BJ (cell line): ENCODE measurements around the gene HSPG2. TPM values are rescaled to one million over a fixed set of nuclear protein-coding genes. Genes with fewer than 3 reads are reported as not detected.

Experiments used
- CTCF ChIA-PET: fragments of 350-600 bp; formaldehyde crosslinking; extraction: SDS; loops from one replicate; lab custom pipeline; 2021; ENCODE audit warnings: antibody characterized with exemption, inconsistent platforms; lab: Yijun Ruan, JAX
- POLR2A ChIA-PET: fragments of 300-600 bp; sonication (Branson Sonifier 250); formaldehyde crosslinking; extraction: SDS; loops from one replicate; lab custom pipeline; 2021; ENCODE audit warnings: antibody characterized with exemption; lab: Charles Lee
- DNase-seq: peaks from one replicate; pipeline ENCODE4 v3.0.0-alpha.2; 2011; ENCODE audit warnings: low read depth
- H3K27me3 ChIP-seq: 2 replicates; pipeline ENCODE4 v1.6.0; 2011; ENCODE audit warnings: low read length; ENCODE audit not compliant: control insufficient read depth, insufficient read depth
- H3K36me3 ChIP-seq: 2 replicates; pipeline ENCODE4 v1.5.1; 2011; ENCODE audit warnings: low read length; ENCODE audit not compliant: control insufficient read depth, insufficient read depth
- H3K4me3 ChIP-seq: 2 replicates; pipeline ENCODE4 v1.5.1; 2011; ENCODE audit warnings: low read depth, mild to moderate bottlenecking, control low read depth, low read length
- polyA plus RNA-seq: library from polyadenylated mRNA; depleted of rRNA; stranded (reverse); fragments of >200 nt; gene quantifications from 2 replicates; pipeline ENCODE4 v1.2.3, GENCODE V29; 2011
- TF ChIP-seq, protein P1 (sequence below): IDR thresholded peaks from 2 replicates; pipeline ENCODE4 v1.5.1; 2011; ENCODE audit warnings: low read depth, mild to moderate bottlenecking, control low read depth, inconsistent platforms, low read length, moderate library complexity; ENCODE audit not compliant: insufficient read depth

HSPG2 gene
- polyA plus RNA-seq, 1 experiment: 45.1 TPM

DNA sequence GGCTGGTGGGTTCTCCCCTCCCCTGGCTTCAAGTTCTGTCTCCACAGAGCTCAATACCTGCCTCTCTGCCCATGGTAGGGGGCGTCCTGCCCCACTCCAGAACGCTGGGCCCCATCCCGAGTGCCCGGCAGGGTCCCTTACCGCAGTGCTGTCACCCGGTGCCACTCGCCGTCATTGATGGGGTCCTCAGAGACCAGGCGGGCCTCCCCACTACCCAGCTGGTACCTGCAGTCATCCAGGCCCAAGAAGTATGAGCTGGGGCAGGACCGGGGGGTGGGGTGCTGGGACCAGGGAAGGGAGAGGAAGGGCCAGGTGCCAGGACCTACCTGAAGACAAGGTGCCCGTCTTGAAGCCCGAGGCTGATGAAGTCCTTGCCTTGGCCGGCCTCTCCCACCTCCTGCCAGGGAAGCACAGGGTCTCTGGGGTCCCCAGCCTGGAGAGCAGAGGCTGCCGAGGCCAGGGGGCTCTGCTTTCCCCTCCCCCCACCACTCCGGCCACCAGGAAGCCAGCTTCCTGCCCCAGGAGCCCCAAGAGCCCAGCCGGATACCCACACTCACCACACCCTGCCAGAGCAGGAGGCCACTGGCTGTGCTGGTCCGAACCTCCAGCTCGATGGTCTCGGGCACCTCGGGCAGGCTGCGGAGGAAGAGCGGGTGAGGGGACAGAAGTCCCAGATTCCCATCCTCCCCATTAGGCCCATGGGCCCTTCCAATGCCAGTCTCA is 113.0 kb downstream of the HSPG2 start:
- Histone ChIP-seq H3K4me3 (no peak overlapping the region), H3K27me3 (no peaks in the 10 kb centered on the region), H3K36me3 (peaks cover 58% of the 10 kb centered on the region)
- TF ChIP-seq, protein P1, sequence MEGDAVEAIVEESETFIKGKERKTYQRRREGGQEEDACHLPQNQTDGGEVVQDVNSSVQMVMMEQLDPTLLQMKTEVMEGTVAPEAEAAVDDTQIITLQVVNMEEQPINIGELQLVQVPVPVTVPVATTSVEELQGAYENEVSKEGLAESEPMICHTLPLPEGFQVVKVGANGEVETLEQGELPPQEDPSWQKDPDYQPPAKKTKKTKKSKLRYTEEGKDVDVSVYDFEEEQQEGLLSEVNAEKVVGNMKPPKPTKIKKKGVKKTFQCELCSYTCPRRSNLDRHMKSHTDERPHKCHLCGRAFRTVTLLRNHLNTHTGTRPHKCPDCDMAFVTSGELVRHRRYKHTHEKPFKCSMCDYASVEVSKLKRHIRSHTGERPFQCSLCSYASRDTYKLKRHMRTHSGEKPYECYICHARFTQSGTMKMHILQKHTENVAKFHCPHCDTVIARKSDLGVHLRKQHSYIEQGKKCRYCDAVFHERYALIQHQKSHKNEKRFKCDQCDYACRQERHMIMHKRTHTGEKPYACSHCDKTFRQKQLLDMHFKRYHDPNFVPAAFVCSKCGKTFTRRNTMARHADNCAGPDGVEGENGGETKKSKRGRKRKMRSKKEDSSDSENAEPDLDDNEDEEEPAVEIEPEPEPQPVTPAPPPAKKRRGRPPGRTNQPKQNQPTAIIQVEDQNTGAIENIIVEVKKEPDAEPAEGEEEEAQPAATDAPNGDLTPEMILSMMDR: no peak
- ChIA-PET CTCF (interaction anchor here (0.8 kb wide), 1 partner anchor 132 kb away, joined by 3 read pairs; no protein-coding TSS in a partner anchor), POLR2A (no interaction called here)
- no peak for DNase-seq

DNA sequence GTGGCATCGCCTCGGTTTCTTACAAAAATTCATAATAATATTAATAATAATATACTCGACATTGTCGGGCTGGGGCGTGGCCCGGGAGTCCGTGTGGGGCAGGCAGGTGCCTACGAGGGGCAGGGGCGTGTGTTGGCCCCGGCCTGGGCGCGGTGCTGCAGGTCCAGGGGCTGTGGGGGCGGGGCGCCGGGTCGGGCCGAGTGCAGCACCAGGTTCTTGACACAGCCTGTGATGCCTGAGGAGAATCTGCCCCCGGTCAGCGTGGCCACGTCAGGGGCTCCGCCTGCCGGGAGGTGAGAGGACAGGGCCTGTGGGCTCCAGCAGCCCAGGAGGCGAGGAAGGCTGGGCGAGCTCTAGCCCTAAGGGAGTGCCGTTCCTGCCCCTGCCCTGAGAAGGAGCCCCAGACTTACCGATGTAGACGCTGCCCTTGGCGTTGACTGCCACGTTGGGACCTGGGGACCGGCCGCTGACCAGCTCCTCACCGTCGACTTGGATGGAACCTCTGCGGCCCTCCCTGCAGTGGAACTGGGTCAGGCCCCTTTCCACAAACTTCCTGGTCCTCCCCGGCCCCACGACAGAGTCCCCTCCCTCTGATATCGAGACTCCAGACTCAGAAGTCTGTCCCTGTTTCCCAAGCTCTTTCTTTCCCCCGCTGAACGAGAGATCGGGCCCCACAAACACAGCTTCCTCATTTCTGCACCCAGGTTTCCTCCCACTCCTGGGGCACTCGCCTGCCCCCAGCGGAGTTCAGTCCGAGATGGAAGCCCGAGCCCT is 113.7 kb downstream of the HSPG2 start:
- no peak overlapping the region for H3K4me3 ChIP-seq
- peaks cover 51% of the 10 kb centered on the region for H3K36me3 ChIP-seq
- no peak for DNase-seq
- H3K27me3 ChIP-seq: no peaks in the 10 kb centered on the region
- POLR2A ChIA-PET: no interaction called here
- CTCF ChIA-PET: interaction anchor here (0.8 kb wide), 1 partner anchor 133 kb away, joined by 3 read pairs; no protein-coding TSS in a partner anchor
- TF ChIP-seq, protein P1: no peak

DNA sequence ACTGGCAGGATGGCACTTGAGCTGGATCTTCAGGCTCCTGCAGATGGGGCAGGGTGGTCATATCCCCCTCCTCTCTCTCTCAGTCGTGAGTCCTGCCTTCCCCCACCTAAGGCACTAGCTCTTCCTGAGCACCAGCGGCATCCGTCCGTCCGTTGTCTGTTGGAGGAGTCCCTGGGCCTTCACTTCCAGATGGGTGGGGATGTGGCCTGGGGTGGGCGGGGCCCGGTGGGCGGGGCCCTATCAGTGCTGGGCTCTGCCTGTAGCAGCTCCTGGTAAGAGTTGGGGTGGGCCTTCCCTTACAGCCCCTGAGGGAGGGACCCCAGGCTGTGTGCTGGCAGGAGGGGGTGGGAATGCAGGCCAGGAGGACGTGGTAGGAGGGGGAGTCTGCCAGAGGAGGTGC is 114.8 kb downstream of the HSPG2 start:
- ChIA-PET POLR2A (no interaction called here), CTCF (no interaction called here)
- Histone ChIP-seq H3K4me3 (no peak overlapping the region), H3K36me3 (peaks cover 41% of the 10 kb centered on the region), H3K27me3 (no peaks in the 10 kb centered on the region)
- TF ChIP-seq, protein P1: no peak
- DNase-seq: no peak

DNA sequence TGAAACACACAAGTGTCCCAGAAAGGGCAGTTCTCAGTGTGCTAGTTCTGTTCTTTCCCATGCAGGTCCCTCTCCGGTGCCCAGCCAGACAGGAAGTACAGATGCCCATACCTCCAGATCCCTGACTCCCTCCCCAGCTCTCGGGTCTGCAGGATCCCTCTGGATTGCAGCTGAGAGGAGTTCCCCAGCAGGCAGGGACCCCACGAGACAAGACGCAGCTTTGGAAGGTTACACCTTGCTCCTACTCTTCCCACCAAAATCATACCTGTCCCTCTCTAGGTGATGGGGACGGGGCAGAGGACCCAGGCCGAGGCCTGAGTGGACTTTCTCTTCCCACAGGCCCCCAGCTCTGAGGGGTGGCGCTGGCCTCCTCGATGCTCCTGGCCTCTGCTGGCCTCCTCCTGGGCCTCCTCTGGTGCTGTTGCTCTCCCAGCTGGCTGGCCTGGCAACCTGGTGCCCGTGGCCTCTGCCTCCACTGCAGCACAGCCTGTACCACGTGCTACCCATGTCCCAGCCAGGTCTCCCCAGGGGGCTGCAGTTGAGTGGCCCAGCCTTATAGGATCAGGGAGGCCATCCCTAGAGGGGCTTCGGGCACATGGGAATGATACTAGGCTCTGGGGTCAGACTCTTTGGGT is 115.6 kb downstream of the HSPG2 start:
- TF ChIP-seq, protein P1: no peak
- Histone ChIP-seq H3K36me3 (peaks cover 37% of the 10 kb centered on the region), H3K27me3 (no peaks in the 10 kb centered on the region), H3K4me3 (no peak overlapping the region)
- POLR2A ChIA-PET: interaction anchor here (0.6 kb wide), 1 partner anchor 147 kb away, joined by 6 read pairs; no protein-coding TSS in a partner anchor
- CTCF ChIA-PET: no interaction called here
- DNase-seq: no peak
